GM19397 (cell line): ENCODE results near the gene CYP2J2.
"Not testable (repeated sequence)": the region's sequence is repeated elsewhere in the genome, so short reads cannot be mapped to it uniquely, and the experiment has no call there.

Experiments used
- ATAC-seq: cut with Tn5 transposase; IDR thresholded peaks from one replicate; pipeline ENCODE4 v1.9.1; 2021; ENCODE audit warnings: mild to moderate bottlenecking, moderate library complexity; ENCODE audit not compliant: unreplicated experiment

Gene CYP2J2

DNA sequence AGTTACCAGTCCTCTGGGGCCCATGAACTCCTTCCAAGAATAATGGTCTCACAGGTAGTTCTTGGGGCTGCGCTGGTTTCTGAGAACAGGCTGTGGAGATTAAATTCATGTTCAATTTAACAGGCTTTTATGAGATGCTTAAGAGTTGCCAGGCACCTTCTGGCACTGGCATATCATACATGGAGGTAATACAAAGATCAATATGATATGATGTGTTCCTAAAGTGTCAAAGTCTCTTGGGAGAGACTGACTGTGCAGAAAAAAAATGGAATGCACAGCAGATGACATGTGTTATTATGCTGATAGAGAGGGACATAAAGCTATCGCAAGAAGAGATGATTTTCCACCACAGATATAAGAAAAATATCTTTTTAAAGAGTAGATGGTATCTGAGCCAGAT, 6.8 kb downstream of the CYP2J2 start:
- no peak for ATAC-seq

DNA sequence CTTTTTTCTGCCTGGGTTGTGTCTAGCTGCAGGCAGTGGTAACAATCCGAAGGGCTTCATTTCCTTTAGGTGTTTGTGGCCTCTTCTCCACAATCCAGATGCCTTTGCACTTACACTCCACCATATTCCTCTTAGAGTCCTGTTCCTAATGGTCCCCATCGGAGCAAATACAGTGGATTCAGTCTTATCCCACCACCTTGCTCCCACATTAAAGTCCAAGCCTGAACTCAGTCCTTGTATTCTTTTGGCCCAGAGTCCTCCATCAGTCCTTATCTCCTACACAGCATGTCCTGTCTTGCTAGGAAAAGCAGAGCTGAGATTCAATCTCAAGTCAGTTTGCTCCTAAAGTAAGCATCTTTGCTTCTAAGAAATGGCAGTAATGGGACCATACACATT, 8.8 kb downstream of the CYP2J2 start:
- ATAC-seq = no peak

DNA sequence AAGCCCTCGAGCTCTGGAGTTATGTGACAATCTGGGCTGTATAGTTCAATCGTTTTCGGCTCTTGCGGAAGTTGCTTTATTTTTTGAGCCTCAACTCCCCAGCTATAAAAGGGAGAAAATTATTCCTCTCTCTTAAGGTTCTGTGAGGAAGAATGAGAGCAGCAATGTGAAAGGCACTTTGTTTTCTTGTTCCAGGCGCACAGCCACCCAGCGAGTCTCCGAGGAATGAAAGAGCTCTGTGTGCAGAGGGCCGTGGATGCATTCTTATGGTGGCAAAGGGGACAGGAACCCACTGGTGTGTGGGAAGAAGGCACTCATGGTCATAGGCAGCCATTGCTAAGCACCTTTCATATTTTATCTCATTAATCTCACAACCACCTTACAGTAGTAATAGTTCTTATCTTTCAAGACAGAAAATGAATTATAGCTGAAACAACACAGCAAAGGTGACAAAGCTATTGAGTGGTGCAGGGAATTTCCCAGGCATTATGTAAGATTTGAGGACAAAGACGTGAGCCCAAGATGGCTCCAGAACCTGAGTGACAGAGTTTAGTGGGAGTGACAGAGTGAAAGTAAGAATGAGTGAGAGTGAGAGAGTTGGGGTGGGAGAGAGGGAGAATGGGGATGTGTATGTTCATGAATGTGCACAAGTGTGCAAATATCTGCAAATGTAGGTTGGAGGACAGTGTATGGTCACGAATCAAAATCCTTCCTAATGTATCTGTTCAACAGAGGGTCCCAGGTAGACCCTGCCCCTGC, 9.4 kb downstream of the CYP2J2 start:
- ATAC-seq = no peak

DNA sequence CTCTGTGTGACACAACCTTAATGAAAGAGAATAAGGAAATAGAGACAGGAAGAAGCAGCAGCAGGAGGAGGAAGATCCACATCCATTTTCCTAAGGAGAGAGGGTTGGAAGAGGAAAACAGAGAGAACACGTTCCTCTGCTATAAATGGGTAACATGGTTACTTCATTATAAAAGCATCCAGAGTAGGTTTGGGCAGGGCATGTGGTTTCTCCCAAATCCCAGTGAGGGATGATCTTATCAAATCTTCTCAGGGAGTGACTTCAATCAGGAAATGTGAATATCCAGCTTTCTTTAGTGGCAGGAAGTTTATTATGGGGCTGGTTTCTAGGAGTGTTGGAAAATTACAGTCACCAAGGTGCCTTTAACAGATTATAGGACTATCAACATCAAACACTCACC, 11.1 kb downstream of the CYP2J2 start:
- ATAC-seq = no peak

DNA sequence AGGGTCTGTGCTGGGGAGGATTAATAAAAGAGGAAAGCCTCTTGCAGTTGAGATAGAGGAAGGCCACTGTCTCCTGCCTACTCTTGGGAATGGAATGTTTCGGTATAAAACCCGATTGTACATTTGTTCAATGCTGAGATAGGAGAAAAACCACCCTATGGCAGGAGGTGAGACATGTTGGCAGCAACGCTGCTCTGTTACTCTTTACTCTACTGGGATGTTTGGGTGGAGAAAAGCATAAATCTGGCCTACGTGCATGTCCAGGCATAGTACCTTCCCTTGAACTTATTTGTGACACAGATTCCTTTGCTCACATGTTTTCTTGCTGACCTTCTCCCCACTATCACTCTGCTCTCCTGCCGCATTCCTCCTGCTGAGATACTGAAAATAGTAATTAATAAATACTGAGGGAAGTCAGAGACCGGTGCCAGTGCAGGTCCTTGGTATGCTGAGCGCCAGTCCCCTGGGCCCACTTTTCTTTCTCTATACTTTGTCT, 11.7 kb downstream of the CYP2J2 start:
- ATAC-seq = not testable (repeated sequence)

DNA sequence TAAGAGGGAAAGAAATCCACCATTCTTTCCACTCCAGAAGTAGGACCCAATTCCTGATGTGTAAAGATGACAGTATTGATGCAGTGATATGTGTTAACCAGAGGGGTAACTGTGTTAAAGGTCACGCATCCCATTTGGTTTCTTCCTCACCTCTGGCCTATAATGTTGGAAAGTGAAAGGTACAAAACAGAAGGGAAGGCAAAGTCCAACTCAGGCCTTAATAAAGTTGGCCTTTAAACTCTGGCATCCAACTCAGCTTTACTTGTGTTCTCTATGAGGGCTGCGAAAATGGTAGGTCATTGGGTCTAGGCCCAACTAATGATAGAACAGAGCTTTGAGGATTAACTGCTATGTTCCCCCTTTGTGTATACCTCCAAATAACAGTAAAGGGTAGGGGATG, 17.9 kb downstream of the CYP2J2 start:
- no peak for ATAC-seq

DNA sequence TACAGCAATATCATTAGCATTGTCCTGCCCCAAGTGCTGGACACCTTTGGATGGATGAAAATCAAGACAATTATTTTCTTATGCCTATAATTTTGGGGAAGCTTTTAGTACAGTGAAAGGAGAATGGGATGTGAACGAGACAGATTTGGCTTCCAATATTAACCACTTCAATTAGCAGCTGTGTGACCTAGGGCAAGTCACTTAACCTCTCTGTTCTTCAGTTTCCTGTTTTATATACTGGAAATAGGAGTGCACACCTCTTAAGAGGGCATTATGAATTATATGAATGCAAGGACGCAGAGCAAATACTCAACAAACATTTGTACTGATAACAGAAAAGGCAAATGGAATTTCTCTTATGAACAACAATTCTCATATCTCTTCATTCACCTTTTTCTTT, 18.5 kb downstream of the CYP2J2 start:
- no peak for ATAC-seq

DNA sequence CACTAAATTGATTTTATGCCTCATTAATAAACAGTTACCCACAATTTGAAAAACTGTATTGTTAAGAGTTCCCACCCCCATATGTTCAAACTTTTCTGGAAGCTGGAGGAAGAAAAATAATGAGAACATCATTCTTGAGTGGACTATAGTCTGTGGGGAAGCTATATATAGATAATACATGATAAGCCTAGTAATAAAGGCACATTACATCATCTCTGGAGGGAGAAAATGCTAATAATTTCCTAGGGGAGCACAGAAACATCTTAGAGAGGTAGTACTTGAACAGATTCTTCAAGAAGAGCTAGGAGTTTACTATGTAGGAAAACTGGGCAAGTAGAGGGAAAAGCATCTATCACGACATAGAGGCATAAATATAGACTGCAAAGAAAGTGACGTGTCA, 19.6 kb downstream of the CYP2J2 start:
- ATAC-seq = no peak

DNA sequence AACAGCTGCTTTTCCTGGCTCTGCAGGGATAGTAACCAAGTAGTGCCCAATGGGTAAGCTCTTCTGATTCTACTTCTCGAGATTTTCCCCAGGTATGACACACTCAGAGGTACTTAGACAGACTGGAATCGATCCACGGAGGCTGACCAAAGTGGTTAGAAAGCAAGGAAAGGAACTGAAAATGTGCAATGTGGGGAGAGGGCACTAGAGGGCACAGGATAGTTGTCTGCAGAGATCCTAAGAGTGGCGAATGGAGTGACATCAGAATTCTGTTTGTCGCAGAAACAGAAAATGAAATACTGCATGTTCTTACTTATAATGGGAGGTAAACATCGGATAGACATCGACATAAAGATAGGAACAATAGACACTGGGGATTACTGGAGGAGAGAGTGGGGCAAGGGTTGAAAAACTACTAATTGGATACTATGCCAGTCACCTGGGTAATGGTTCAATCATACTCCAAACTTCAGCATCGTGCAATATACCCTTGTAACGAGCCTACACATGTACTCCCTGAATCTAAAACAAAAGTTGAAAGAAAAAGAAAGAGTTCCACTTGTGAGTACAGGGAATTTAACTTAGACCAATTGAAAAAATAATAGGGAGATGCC, 23.3 kb downstream of the CYP2J2 start:
- ATAC-seq = no peak

DNA sequence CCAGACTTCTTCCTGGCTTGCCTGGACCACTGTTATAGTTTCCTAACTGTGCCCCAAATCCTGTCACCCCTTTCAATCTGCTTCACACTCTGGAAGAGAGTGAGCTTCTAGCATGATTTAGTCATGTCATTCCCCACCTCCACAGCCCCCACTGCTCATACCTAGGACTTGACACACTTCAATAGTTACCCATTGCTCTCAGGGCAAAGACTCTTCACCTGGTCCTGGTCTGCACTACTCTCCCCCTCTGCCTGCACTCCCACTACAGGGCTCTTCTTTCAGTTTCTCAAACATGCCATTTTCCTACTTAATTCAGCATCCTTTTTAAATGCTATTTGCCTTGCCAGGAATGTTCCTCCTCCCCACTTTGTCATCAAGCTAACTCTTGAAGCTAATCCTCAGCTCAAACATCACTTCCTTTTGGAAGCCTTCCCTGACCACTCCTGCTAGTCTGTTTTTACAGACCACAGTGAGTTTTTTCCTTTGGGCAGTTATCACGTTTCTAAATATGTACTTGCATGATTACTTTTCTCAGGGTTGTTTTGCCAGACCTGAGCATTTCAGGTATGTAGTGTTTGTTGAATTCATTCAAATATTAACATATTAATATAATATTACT, 24.7 kb downstream of the CYP2J2 start:
- ATAC-seq = no peak

DNA sequence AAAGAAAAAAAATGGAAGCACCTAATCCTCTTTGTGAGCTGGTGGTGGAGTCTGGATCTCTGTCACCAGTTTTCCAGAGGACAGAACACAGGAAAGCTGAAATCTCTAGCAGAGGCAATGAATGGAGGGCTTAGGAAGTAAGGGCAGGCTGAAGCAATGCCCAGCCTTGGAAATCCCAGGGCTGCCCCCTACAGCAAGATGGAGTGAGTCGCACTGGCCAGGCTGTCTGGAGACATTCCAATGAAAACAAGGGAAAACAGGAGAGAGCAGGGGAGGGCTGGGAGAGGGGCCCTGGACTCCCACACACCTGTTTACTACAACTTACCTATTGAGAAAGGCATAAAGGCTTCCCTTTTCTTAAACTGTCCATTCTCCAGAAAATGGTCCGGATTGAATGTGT, 25.9 kb downstream of the CYP2J2 start:
- ATAC-seq = no peak

DNA sequence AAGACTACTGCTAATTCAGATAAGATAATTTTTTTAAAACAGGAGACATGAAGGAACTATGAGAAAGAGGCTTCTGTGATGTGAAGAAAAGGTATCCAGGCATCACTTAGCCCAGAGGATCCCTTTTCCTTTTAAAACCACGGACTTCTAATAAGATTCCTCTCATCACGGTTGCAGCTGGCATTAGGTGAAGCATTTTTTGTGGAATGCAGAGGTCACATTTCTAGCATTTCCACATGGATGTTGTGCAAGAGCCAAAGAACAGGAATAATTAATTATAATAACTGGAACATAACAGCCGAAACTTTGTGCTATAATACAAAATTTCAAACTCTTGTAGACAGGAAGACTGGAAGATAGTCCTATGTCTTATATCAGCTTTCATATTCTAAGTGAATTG, 27.6 kb downstream of the CYP2J2 start:
- ATAC-seq = no peak

DNA sequence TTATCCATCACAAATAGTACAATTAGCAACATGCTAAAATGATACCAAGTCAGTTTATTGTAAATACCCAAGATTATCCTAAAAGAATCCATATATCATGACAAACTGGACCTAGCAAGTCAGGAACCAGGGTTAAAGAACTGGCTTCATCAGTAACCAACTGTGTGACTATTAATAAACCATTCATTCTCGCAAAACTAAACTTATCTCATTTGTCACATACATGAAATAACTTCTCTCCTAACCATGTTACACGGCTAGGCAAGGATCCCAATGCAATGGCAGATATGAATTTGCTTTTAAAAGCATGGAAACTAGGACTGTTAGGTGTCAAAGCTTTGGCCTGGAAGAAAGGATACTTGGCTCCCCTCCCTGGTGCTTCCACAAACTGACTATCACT, 29.4 kb downstream of the CYP2J2 start:
- ATAC-seq = no peak

DNA sequence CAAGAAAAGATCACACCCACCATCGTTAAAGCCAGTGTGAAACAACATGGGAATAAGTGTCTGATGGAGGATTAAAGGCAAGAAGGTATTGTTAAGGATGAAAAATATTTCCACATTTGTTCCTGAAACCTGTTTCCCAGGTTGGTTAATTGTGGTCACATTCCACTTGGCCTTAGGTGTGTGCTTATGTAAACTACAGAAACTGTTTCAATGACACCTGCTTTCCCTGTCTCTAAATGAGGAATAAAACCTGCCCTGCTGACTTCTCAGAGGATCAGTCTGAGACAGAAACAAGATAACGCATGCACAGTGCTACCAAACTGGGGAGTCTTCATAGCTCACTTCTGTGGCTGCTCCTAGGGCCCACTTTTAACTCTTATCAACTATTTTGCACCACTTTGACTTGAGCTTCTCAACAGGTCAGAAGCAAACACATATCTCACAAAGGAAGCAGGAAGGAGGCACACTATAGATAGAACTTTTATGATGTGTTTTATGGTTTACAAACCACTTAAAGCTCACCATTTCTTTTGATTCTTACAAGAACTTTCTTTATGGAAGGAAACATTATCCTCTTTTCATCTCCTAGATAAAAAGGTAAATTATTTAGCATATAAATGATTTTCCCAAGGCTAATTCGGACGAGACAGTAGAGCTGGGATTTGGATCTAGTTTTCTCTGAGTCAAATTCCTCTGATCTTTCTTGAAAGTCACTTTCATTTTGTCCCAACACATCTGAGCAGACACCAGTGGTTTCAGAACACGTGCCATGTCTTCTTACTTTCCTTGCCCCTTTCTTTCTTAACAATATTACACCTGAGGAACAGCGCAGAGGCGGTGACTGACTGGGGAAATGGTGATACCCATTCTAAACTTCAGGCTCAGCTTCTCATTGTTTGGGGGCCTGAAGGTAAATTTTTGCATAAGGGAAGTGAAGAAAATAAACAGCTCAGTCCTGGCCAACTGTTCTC, 33.4 kb downstream of the CYP2J2 start:
- no peak for ATAC-seq

DNA sequence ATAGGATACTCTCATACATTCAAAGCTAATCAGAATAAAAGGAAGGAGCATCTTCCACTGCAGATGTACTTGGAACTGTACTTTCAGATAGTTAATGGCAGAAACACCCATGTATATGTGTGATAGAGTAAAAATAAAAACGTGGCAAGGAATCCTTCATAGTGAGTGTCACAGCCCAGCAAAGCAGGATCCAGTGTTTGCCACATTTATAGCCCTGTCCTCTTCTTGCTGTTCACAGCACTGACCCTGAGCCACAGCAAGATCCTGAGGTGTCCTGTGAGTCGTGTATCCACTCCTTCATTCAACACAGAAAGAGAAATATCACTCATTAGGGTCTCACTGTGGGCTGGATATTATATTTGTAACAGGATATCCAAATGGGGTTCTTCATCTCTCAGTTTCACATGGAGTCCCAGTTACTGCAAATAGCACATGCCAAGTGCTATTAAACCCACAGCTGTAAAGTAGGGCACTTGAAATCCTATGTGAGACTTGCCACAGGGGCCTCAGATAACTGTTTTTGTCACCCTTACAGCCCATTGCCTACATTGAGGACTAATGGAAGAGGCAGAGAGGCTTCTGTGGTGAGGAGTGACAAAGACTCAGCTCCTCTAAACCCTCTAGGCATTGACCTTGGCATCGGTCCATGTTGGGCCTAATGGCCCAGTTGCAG, 41.3 kb downstream of the CYP2J2 start:
- no peak for ATAC-seq

DNA sequence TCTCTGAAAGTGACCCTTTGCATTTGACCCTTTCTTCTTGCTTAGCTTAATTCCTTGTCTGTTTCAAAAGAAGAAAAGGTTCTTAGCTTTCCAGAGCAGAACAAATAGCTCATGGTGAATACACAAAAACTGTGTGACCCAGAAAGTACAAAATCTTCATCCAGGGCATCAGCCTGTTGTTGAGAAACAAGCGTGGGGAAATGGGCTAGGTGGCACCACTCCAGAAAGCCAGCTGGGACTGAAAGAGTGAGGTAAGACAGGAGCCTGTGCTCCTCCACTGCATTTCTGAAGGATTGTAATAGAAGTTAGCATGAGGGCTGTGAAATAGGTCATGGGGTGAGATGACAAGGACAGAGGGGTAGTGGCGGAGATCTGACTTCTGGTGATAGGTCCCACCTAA, 45.8 kb downstream of the CYP2J2 start:
- no peak for ATAC-seq

DNA sequence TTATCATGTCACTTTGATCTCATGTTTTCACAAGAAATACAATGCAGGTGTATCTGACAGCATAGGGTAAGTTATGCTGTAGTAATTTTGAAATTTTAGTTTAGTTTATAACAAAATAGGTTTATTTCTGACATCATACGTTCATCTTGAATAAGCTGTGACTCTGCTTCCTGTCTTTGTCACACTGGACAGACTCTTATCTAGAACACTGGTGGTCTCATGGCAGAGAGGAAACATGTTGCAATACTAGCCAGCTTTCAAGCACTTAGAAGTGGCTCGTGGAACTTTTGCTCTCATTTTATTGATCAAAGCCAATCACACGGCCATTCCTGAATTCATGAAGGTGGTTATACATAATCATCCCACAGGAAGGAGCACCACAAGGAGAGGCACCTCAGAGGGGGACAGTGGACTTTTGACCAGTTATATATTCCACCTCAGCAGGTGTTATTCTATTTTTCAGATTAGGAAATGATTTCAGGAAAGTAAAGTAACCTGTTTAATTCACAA, 46.5 kb downstream of the CYP2J2 start:
- no peak for ATAC-seq

DNA sequence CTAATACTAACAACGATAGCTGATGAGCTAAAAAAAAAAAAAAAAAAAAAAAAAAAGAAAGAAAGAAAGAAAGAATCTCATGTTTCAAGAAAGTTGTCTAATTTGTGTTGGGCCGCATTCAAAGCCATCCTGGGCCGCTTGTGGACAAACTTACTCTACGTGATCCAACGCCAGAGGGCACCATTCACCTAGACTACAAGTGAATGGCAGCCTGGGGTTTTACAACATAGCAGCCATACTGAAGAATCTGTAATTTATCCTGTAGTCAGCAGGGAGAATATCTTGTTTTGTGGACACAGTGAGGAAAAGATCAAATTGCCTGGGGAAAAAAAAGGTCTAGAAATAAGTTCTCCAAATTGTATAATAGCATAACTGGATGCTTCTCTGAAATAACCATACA, 47.0 kb downstream of the CYP2J2 start:
- ATAC-seq = no peak

DNA sequence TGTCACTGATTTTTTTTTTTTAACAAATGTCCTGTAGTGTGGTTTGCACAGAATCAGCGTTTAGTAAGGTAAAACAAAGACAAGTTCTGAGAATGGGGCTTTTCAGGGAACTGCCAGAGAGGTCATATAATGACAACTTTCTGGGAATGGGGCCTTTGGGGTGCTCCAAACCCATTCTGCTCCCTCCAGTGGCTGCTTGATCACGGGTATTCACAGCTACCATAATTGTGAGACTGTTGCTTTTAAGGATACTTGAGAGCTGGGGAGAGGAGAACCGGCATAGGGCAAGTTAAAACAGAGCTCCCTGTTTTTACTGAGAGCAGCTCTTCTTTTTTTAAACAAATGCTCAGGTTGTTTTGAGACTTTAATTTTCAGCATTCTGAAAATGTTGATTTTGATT, 48.2 kb downstream of the CYP2J2 start:
- no peak for ATAC-seq

DNA sequence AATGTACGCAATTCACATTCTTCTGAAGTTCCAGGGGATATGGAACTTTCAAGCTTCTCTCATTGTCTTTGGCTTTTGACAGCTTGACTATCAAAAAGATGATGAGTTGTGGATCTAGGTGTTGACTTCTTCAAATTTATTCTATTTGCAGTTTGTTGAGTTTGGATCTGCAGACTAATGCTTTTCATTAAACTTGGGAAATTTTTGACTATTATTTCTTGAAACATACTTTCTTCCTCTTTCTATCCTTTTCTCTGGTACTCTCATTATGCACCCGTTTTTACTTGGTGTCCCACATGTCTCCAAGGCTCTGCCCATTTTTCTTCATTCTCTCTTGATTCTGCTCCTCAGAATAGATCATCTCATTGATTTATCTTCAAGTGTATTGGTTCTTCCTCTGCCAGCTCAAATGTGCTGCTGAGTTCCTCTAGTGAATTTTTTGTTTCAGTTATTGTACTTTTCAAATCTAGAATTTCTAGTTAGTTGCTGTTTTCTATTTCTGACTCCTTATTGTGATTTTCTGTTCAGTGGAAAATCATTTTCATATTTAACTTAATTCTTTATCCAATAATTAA, 49.4 kb downstream of the CYP2J2 start:
- ATAC-seq = no peak
